ENCODE measurements around the gene SART3.

The SART3 gene

GRCh38 chr12:108483213-108484059 lies 77.5 kb downstream of the SART3 start:
- DNase-seq: no peak

GRCh38 chr12:108482717-108483212 lies 78.2 kb downstream of the SART3 start:
- no peak for DNase-seq

GRCh38 chr12:108479364-108480070 lies 81.5 kb downstream of the SART3 start:
- no peak for DNase-seq

GRCh38 chr12:108478611-108479206 lies 82.3 kb downstream of the SART3 start:
- DNase-seq: no peak

GRCh38 chr12:108477881-108478259 lies 83.1 kb downstream of the SART3 start:
- DNase-seq: no peak

GRCh38 chr12:108477055-108477880 lies 83.7 kb downstream of the SART3 start:
- no peak for DNase-seq

GRCh38 chr12:108475396-108475795 lies 85.6 kb downstream of the SART3 start:
- DNase-seq: no peak

- DNase-seq: no peak
These were observed 87.4 kb downstream of the SART3 start for GRCh38 chr12:108473400-108474055.

All from KG1 (cell line).